ENCODE results near the gene TECPR1. TPM values are rescaled to one million over a fixed set of nuclear protein-coding genes. Genes with fewer than 3 reads are reported as not detected.

Gene TECPR1
- total and polyA plus RNA-seq, 7 donors = 7.7 to 38.2 (median 12.6) TPM

- Histone ChIP-seq H3K27me3 (no peaks in the 10 kb centered on the region), H3K27ac (no peak overlapping the region), H3K4me1 (no peaks in the 10 kb centered on the region), H3K36me3 (peaks cover 0 to 70% (median 20%) of the 10 kb centered on the region in 4 donors), H3K4me3 (no peak overlapping the region), H3K9me3 (no peaks in the 10 kb centered on the region)
- intact Hi-C loops (cut with DNase I) = no loop called here
- 96 to 97% methylated on average over 4 of the region's 4 CpGs for WGBS, 2 donors
- no peak for DNase-seq
- no peak for TF ChIP-seq CTCF (IDR thresholded peaks at IDR 0.05)
- no peak for TF ChIP-seq POLR2AphosphoS5 (IDR thresholded peaks at IDR 0.05)
- no peak for TF ChIP-seq POLR2A (IDR thresholded peaks at IDR 0.05)
- TF ChIP-seq EP300 (IDR thresholded peaks at IDR 0.05) = no peak
Observed at GRCh38 chr7:98242934-98243333, 9.1 kb downstream of the TECPR1 start.

DNA sequence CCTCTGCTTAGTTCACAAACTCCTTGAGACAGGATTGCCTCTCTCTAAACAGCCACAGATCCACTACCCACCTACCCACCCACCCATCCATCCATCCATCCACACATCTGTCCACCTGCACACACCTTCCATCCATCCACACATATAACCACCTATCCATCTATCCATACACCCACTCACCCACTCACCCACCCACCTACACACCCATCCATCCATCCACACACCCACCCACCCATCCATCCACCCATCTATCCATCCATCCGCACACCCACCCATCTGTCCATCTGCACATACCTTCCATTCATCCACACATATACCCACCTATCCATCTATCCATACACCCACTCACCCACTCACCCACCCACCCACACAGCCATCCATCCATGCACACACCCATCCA is 9.7 kb downstream of the TECPR1 start:
- TF ChIP-seq CTCF (IDR thresholded peaks at IDR 0.05) = no peak
- no peak for TF ChIP-seq POLR2A (IDR thresholded peaks at IDR 0.05)
- Histone ChIP-seq H3K9me3 (no peaks in the 10 kb centered on the region), H3K27ac (no peak overlapping the region), H3K36me3 (peaks cover 0 to 74% (median 20%) of the 10 kb centered on the region in 4 donors), H3K4me3 (no peak overlapping the region), H3K4me1 (no peaks in the 10 kb centered on the region), H3K27me3 (no peaks in the 10 kb centered on the region)
- no peak for DNase-seq
- intact Hi-C loops (cut with DNase I) = no loop called here
- 96% methylated on average over 1 of the region's 1 CpG for whole genome bisulfite sequencing, 2 donors

DNA sequence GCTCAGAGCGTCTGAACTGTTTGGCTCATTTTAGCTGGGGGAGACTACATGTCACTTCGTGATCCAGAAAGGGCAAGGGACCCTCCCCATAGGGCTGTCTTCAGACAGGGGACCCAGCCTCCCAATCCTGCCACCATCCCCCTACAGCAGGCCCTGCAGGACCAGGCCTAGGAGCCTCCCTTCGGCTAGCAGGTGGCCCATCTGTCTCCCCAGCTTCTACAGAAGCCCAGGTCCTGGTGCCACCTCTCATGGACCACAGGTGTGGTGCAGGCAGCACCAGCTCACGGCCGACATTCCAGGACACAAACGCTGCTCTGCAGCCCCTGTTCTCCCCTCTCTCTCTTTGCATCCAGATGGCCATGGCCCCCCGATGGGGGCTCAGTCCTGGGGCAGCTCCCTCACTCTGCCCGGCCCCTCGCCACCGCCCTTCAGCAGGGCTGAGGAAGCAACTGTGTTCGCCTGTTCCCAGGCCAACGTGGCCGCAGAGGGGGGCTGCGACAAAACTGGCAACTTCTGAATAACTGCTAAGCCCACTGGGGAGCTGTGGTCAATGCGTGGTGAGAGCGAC is 10.3 kb downstream of the TECPR1 start:
- H3K36me3 ChIP-seq = peaks cover 0 to 75% (median 22%) of the 10 kb centered on the region in 4 donors
- no peak overlapping the region for H3K4me3 ChIP-seq
- intact Hi-C loops (cut with DNase I) = no loop called here
- 88% methylated on average over 16 of the region's 16 CpGs for WGBS, 2 donors
- H3K27ac ChIP-seq = no peak overlapping the region
- H3K27me3 ChIP-seq = no peaks in the 10 kb centered on the region
- no peaks in the 10 kb centered on the region for H3K9me3 ChIP-seq
- DNase-seq = no peak
- no peaks in the 10 kb centered on the region for H3K4me1 ChIP-seq
- no peak for TF ChIP-seq POLR2AphosphoS5 (IDR thresholded peaks at IDR 0.05)

DNA sequence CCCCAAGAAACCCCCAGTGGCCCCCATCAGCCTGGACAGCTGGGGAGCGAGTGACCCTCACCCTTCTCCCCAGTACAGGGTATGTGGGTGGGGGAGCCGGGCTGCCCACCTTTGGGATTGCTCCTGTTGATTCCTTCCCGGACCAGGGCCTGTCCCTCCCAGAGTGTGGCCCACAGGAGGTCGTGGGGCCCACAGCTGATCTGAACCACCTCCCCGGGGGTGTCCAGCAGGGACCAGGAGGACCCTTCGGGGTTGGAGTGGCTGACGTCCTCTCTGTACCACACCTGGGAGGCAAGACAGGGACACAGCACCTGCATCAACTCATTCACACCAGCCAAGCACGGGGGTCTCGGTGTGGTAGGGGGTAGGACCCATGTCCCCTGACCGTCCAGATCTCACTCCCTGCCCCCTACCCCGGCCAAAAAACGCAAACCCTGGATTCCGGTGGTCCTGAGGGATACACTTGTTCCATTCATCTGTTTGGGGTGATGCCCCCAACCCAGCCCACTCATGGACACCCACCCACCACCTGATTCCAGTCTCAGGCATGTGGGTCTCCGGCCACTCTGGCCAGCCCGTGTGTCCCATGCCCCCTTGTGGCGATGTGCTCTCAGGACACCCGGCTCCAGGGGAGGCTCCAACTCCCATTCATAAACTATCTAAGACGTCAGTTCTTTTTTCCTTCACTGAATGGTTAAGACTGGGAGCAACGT is 10.9 kb downstream of the TECPR1 start:
- 64 to 74% methylated on average over 19 of the region's 19 CpGs for WGBS, 2 donors
- Histone ChIP-seq H3K4me3 (no peak overlapping the region), H3K27ac (no peak overlapping the region), H3K36me3 (peaks cover 0 to 82% (median 25%) of the 10 kb centered on the region in 4 donors), H3K4me1 (no peaks in the 10 kb centered on the region), H3K9me3 (no peaks in the 10 kb centered on the region), H3K27me3 (no peaks in the 10 kb centered on the region)
- DNase-seq = no peak
- peak in 3 of 4 experiments; percentile 39 to 56 (median 52) for TF ChIP-seq CTCF (IDR thresholded peaks at IDR 0.05)
- no peak for TF ChIP-seq EP300 (IDR thresholded peaks at IDR 0.05)
- no peak for TF ChIP-seq POLR2AphosphoS5 (IDR thresholded peaks at IDR 0.05)
- intact Hi-C loops (cut with DNase I) = no loop called here

GRCh38 chr7:98238976-98239375 is 13.1 kb downstream of the TECPR1 start:
- TF ChIP-seq POLR2A (IDR thresholded peaks at IDR 0.05) (no peak), EP300 (IDR thresholded peaks at IDR 0.05) (no peak), CTCF (IDR thresholded peaks at IDR 0.05) (no peak), POLR2AphosphoS5 (IDR thresholded peaks at IDR 0.05) (no peak)
- Histone ChIP-seq H3K9me3 (no peaks in the 10 kb centered on the region), H3K36me3 (peaks cover 0 to 66% (median 22%) of the 10 kb centered on the region in 4 donors), H3K4me3 (no peak overlapping the region), H3K4me1 (no peaks in the 10 kb centered on the region), H3K27me3 (no peaks in the 10 kb centered on the region), H3K27ac (no peak overlapping the region)
- DNase-seq = no peak
- 95 to 98% methylated on average over 9 of the region's 9 CpGs for WGBS, 2 donors
- intact Hi-C loops (cut with DNase I) = no loop called here
